Thyroid gland (tissue), 4 donors: ENCODE measurements around the gene ZNF487.

Experiments used
- CTCF ChIP-seq, 6 experiments: fragments of 200-600 bp in 3 of 6; fragments of 450-650 bp in 3 of 6; sonication (generic) in 3 of 6; IDR thresholded peaks; one replicate each; pipeline ENCODE4 v1.5.1; 2016 to 2019; ENCODE audit warnings: antibody characterized with exemption in 6 of 6, mild to moderate bottlenecking in 2 of 6, inconsistent platforms in 1 of 6, moderate library complexity in 1 of 6
- POLR2A ChIP-seq, 2 donors: fragments of 450-650 bp; IDR thresholded peaks; one replicate each; pipeline ENCODE4 v1.6.1; 2017; ENCODE audit warnings: antibody characterized with exemption in 2 of 2, mild to moderate bottlenecking in 2 of 2, moderate library complexity in 1 of 2

GRCh38 chr10:43396061-43396927, 40.6 kb upstream of the ZNF487 start:
- no peak for TF ChIP-seq CTCF (IDR thresholded peaks at IDR 0.05)
- peak in 1 of 2 donors; percentile 17 for TF ChIP-seq POLR2A (IDR thresholded peaks at IDR 0.05)
